SK-N-SH treated with all-trans-retinoic acid at 6 μM for 48 hours (cell line): Measurements from ENCODE around the gene SYT6.

Experiments
- BACH2 ChIP-seq: fragments of 250-450 bp; sonication (Bioruptor Pico); IDR thresholded peaks from 2 replicates; pipeline ENCODE4 v1.9.0; 2021; ENCODE audit warnings: mild to moderate bottlenecking, borderline replicate concordance
- CREB5 ChIP-seq: fragments of 250-450 bp; sonication (Bioruptor Pico); IDR thresholded peaks from 2 replicates; pipeline ENCODE4 v1.5.1; 2020; ENCODE audit warnings: low read depth, mild to moderate bottlenecking, moderate library complexity
- ISL1 ChIP-seq: fragments of 250-450 bp; sonication (Bioruptor Pico); IDR thresholded peaks from 2 replicates; pipeline ENCODE4 v2.1.2; 2022; ENCODE audit warnings: mild to moderate bottlenecking, moderate library complexity
- OSR1 ChIP-seq: fragments of 250-450 bp; sonication (Bioruptor Pico); IDR thresholded peaks from 2 replicates; pipeline ENCODE4 v1.8.0; 2022; ENCODE audit warnings: moderate library complexity, mild to moderate bottlenecking, inconsistent platforms
- PATZ1 ChIP-seq: fragments of 250-450 bp; sonication (Bioruptor Pico); IDR thresholded peaks from 2 replicates; pipeline ENCODE4 v1.8.0; 2020; ENCODE audit warnings: mild to moderate bottlenecking, moderate library complexity, borderline replicate concordance
- PPARA ChIP-seq: fragments of 250-450 bp; sonication (Bioruptor Pico); IDR thresholded peaks from 2 replicates; pipeline ENCODE4 v1.5.0; 2020; ENCODE audit warnings: mild to moderate bottlenecking, borderline replicate concordance
- RARB ChIP-seq: fragments of 250-450 bp; sonication (Bioruptor Pico); IDR thresholded peaks from 2 replicates; pipeline ENCODE4 v1.8.0; 2021; ENCODE audit warnings: mild to moderate bottlenecking, moderate library complexity
- SNAI2 ChIP-seq: fragments of 250-450 bp; sonication (Bioruptor Pico); IDR thresholded peaks from 2 replicates; pipeline ENCODE4 v1.5.0; 2020; ENCODE audit warnings: mild to moderate bottlenecking, moderate library complexity
- TOX ChIP-seq: fragments of 250-450 bp; sonication (Bioruptor Pico); IDR thresholded peaks from 2 replicates; pipeline ENCODE4 v1.8.0; 2021; ENCODE audit warnings: mild to moderate bottlenecking, moderate library complexity, borderline replicate concordance
- ZC3H10 ChIP-seq: fragments of 250-450 bp; sonication (Bioruptor Pico); IDR thresholded peaks from 2 replicates; pipeline ENCODE4 v1.5.1; 2021; ENCODE audit warnings: mild to moderate bottlenecking, moderate library complexity
- ZFP30 ChIP-seq: fragments of 450-650 bp; formaldehyde crosslinking; IDR thresholded peaks from 2 replicates; pipeline ENCODE4 v1.5.0; 2022; ENCODE audit warnings: mild to moderate bottlenecking, moderate library complexity
- ZNF565 ChIP-seq: fragments of 450-650 bp; formaldehyde crosslinking; conservative IDR thresholded peaks from 2 replicates; pipeline ENCODE4 v1.5.0; 2020; ENCODE audit warnings: low read depth, mild to moderate bottlenecking, moderate library complexity
- ZNF70 ChIP-seq: fragments of 450-650 bp; formaldehyde crosslinking; IDR thresholded peaks from 2 replicates; pipeline ENCODE4 v1.5.0; 2020; ENCODE audit warnings: mild to moderate bottlenecking, moderate library complexity

GRCh38 chr1:114054148-114054547 lies 99.5 kb downstream of the SYT6 start:
- TF ChIP-seq BACH2 (CRISPR knock-in tag), result no peak
- no peak for TF ChIP-seq CREB5 (CRISPR knock-in tag)
- TF ChIP-seq RARB (CRISPR knock-in tag), result no peak
- no peak for TF ChIP-seq PATZ1 (CRISPR knock-in tag)
- no peak for TF ChIP-seq ZFP30 (CRISPR knock-in tag)
- no peak for TF ChIP-seq ISL1 (CRISPR knock-in tag)
- no peak for TF ChIP-seq ZC3H10
- no peak for TF ChIP-seq SNAI2 (CRISPR knock-in tag)
- TF ChIP-seq OSR1 (CRISPR knock-in tag), result no peak
- no peak for TF ChIP-seq PPARA (CRISPR knock-in tag)
- no peak for TF ChIP-seq ZNF565 (CRISPR knock-in tag)
- no peak for TF ChIP-seq ZNF70 (CRISPR knock-in tag)
- TF ChIP-seq TOX, result no peak
